Stimulated activated CD8-positive, alpha-beta memory T cell treated with anti-CD3 and anti-CD28 coated beads, Interleukin-15, amount 100 ng/mL, for 48 hours (primary cell): ENCODE data around the gene CA10.

Source experiments
- DNase-seq, 2 donors: peaks; one replicate each; pipeline ENCODE4 v3.0.0-alpha.2; 2020; ENCODE audit warnings: low read depth in 2 of 2

CA10 gene

DNA sequence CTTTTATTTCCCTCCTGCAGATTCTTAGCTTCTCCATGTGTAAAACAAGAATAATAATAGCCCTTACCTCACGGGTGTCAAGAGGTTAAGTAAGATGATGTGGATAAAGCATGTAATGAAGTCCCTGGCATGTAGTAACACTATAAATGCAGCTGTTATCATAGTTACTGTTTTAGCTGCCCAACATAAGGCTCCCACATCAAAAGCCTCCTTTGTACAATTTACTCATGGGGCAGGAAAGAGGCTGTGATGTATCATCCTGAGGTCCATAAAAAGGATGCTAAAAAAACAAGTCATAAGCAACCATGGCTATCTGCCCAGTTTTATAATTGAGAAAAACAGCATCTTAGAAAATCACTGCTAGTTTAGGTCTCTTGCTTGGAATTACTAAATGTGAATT is 339.7 kb downstream of the CA10 start:
- no peak for DNase-seq

DNA sequence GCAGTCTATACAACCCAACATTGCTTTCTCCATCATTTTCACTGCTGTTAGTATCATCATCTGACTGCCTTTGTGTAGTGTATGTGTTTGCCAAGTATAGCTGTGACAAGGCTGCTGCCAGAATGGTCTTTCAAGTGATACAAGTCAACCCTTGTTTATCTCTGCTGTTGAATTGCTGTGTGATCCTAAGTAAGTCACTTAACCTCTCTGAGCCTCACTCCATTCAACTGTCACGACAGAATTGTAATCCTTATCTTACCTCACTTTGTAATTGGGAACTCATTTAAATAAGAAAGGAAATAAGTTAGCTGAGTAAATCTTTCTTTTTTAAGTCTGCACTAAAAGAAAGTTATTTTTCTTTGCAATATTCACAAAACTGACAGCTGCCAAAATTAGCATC is 340.6 kb downstream of the CA10 start:
- DNase-seq, result no peak

DNA sequence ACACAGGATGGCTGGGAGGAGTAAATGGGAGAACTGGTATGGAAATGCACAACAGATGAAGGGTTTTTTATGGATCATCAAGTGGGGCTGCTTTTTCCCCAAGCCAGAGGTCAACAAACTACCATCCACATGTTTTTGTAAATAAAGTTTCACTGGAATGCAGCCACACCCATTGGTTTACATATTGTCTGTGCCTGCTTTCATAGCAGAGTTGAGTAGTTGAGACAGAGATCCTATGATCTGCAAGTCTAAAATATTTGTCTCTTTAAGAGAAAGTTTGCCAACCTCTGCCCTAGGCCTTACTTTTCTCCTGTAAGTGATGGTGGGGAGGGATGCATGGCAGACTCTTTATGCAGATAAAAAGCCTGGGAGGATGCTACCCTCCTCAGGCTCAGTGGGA is 341.4 kb downstream of the CA10 start:
- no peak for DNase-seq

DNA sequence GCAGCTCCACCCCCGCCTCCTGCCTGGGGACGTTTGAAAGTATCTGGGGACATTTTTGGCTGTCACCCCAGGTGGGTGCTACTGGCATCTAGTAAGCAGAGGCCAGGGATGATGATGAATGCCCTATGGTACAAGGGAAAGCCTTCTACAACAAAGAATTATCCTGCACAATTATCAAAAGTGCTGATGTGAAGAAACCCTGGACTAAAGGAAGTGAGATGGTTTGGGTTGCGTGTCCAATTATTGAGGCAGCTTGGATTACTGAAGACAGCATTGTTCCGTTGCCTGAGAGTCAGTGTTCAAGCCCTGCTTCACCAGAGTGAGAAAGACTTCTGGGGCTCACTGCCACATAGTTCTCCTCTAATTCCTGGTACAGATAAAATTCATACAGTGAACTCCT is 343.4 kb downstream of the CA10 start:
- no peak for DNase-seq

DNA sequence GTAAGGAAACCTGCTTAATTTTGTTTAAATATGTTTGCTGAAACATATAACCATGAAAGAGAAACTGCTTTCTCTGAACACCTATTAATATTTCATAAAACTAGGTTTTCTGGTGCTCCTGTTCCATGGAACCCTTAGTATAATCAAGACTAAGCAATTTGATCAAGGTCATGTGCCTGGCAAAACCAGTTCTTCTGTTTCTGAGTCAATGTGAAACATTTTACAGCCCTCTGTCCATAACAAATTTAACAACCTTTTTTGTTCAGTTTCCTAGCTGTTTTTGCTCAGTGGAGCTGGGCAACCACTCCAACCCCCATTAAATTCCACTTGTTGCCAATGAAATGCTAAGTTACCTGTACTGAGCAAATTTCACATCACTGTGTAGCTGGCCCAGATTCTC is 344.0 kb downstream of the CA10 start:
- DNase-seq, result no peak

DNA sequence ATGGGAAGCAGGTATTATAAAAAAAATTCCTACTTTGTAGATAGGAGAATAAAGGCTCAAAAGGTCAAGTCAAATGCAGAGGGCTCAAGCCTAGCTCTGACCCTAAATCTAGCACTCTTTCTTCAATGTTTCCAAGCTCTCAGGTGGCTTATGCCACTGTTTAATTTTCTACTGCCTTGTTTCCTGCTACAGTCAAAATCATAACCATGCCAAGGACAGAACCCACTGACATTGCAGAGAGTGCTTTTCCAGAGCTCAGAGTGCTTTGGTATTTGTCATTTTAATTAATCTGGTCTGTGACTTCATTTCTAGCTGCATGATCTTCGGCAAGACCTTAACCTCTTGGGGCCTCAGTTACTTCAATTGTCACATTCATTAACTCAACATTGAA is 344.7 kb downstream of the CA10 start:
- no peak for DNase-seq

DNA sequence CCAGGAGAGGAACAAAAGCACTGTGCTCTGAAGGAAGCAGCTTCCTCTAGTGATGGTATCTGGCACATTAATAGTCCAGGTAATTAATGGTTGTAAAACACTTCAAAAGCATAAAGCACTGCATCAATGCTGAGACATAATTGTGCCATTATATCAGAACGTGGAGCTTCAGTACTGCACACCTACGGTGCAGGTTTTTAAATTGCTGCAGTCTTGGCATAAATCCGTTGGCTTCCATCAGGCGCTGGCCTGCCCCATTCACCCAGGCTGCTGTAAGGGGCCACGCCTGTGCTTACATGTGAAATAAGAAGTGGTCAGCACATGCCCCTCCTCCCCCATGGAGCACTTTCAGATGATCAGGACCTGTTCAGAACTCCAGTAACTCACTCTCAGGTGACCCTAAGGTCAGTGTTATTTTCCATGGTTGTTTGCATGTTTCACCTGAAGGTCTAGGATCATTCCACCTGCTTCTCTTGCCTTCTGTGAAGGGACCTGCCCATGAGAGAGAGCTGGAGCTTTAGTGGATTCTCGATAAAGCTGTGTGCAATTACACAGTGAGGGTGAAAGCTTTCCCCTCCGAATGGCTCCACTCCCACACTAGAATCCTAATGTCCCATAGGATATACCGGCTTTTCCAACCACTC is 345.3 kb downstream of the CA10 start:
- no peak for DNase-seq

DNA sequence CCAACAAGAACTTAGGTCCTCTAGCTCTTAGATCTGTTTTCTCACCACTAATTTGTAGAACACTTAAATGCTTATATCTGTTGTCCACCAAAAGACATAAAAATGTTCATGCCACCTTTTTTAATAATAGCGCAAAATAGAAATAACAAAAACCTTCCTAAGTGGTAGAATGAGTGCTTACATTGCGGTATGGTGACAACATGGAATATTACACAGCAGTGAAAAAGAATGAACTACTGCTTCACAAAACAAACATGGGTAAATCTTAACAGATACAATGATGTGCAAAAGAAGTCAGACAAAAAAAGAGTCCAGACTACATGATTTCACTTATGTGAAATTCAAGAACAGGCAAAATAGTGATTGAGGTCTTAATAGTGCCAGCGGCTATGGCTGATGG is 351.1 kb downstream of the CA10 start:
- no peak for DNase-seq

DNA sequence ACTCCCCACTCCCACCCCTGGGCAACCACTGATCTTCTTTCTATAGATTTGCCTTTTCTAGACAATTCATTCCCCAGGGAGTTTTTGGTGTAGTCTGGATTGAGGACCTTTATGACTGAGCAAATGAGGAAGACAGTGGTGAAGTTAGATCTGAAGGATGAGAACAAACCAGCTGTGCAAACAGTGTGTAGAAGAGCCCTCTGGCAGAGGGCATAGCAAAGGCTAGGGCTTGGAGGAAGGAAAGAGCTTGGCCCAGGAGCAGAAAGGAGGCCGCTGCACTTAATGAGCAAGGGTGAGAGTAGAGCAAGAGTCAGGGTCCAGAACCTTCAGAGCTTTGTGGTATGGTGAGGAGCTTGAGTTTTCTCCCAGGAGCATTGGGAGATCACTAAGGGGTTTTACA is 352.7 kb downstream of the CA10 start:
- DNase-seq, result no peak

DNA sequence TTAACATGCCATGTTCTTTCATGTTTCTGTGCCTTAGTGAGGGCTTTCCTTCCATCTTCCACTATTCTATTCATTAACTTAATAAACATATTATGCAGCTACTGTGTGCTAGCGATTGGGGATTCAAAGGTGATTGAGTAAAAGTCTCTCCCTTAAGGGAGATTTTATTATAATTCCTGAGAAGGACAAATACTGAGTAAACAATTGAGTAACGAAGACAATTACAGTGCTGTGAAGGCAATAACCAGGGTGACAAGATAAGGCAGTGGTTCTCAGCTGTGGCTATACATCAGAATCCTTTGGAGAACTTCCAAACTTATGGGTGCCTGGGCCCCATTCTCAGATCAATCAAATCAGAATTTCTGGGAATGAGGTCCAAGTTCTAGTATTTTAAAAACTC is 353.3 kb downstream of the CA10 start:
- no peak for DNase-seq

DNA sequence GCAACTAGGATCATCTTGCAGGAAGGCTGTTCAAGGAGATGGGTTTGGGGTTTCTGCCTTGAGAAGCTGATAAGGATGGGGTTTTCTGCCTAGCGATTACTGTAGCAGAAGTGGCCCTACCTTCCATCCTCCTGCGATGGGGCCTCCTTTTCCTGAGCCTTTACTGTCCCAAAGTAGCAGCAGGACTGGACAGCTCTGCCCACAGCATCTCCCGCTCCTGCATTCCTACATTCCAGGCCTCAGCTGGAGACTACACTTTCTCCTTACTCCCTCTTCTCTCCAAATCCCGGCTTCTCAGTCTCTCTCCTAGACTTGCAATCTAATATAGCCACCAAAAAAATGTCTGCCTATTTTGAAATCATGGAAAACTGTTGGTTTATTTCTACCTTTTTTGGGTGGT is 355.4 kb downstream of the CA10 start:
- DNase-seq, result no peak

DNA sequence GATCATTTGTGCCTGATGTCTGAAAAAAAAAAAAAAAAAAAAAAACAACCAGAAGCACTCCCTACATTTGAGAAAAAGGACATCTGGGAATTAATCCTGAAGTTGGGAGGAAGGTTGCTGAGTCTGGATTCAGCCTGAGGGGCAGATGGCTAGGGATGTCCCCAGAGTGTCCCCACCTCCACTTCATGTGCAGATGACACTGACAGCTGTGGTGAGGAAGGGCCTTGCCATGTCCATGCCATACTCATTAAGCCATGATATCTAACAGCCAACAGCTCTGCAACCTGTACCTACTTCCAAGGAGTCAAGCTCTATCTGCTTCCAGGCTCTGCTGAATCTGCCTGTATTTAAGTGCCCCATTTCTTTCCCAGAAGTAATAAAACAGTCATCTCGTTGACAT is 356.0 kb downstream of the CA10 start:
- DNase-seq, result no peak

DNA sequence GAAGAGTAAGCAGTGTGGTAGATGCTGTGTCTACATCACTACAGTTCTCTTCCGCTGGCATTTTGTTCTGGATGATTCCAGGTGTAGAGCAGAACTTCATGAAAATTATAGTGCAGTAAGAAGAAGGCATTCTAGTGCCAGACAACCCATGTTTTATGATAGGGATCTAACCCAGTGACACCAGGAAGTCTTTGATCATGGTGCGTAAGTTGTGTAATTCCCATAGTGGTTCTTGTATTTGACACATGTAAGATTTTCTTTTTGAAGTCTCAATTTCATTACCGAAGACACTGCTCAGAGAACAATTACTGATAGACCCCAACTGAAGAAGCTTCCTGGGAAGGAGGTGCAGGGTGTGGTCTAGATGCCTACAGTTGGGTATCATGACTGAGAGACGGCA is 356.9 kb downstream of the CA10 start:
- DNase-seq, result no peak

DNA sequence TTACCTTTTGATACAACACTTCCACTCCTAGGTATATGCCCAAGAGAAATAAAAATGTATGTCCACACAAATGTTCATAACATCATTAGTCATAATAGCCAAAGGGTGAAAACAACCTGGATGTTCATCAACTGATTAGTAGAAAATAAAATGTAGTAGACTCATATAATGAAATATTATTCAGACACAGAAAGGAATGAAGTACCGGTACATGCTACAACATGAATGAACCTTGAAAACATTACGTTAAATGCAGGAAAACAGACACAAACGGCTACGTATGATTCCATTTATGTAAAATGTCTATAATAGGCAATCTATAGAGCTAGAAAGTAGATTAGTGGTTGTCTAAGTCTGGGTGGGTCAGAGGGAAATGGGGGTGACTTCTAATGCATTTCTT is 358.5 kb downstream of the CA10 start:
- no peak for DNase-seq

DNA sequence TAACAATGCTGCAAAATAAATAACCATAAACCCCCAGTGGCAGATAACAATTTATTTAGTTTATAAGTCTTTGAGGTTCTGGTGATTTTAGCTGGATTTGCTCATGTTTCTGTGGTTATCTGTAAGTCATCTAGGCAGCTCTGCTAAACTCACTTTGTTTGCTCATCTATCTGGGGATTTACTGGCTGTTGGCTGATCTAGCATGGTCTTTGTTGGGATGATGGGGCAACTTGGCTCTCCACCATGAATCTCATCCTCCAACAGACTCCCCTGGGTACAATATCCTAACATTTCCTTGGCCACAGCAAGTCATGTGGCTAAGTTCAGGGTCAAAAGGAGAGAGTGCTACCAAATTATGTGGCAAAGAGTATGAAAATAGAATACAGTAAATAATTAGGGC is 359.3 kb downstream of the CA10 start:
- DNase-seq, result no peak

DNA sequence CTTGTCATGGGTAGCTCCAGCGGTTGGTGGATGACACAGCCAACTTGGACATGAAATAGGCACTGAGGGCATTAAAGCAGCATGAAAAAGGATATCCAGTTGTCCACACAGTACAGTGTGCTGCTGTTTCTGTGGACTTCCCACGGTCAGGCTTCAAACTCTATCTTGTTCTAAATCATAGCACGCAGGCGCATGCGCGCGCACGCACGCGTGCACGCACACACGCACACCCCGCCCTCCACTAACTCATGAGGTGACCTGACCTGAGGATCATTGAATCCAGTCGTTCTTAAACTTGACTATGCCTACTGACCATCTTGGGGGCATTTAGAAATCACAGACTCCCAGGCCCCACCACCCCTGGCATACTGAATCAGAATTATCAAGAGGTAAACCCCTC is 361.4 kb downstream of the CA10 start:
- DNase-seq, result no peak

DNA sequence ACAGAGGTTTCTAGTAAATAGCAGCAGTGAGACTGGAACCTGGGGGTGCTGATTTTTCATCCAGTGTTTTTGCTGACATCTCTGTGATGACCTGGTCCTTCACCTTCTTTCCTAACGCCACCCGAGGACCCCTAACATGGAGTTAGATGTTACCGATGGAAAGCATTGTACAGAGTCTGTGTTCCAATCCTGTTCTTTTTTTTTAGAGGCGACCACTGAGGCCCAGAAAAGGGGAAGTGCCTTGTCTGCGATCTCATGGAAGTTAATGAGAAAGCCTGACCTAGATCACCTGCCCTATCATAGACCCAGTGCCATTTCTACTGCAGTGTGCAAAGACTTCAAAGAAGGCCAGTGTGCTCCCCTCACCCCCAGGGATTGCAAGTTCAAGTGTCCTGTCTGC is 362.5 kb downstream of the CA10 start:
- no peak for DNase-seq

DNA sequence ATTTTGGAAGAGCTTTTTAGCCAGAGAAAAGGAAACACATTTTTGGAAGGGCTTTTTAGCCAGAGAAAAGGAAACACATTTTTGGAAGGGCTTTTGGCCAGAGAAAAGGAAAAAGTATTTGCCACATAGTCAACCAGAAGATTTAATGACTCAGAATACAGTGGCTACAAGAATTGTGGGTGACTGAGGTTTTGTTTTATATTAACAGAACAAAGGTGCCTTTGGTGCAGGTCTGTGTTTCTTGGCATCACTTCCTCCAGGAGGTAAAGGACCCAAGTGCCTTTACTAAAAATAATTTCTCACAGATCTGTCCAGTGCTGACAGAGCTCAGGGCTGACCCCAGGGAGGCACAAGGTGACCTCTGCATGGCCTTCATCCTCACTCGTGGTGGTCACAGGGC is 363.1 kb downstream of the CA10 start:
- no peak for DNase-seq

DNA sequence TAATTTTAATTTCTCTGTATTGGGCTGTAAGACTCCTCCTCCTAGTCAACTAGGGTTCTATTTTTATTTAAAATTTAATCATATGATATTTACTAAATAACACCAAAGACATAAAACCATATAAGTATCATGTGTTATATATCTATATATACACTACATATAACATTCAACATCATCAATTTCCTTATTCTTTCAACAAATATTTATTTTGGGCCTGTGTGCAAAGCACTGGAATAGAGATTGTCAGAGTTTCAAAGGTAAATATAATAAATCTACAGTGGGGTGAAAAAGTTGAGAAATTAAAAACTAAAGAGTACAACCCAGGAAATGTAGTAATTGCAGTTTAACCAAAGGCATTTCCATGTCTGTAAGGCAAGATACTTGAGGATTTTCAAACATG is 364.0 kb downstream of the CA10 start:
- DNase-seq, result no peak

DNA sequence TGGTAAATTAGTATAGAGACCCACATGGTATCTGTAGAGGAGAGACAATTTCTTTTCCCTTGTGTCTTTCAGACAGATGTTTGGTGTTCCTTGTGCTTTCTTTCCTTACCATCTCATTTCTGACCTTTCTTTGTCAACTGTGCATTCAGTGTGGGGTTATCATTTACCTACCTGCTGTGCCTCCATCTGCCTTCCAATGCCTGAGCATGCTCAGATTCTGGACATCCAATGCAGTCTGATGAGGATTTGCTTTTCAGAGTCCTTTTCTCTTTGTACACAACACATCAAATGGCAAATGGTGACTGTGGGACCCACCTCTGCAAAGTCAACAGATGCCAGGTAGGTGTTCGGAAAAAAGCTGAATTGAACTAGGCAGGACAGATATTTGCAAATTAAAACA is 364.8 kb downstream of the CA10 start:
- no peak for DNase-seq

DNA sequence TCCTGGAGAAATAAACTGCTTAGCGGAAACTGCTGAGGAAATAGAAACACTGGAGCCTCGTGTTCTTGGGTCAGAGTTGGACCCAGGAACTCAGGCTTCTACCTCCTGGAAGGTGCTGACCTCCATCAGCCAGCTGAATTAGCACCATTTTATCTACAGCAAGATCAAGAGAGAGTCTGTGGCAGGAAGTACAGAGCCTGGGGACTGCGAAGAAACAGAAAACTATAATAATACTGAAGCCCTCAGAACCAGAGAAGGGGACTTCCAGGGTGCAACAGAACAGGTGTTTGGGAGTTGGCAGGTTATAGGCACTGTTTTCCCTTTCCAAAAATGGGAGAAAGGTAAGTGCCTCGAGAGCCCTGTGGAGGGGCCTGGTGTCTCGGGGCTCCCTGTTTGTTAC is 379.7 kb downstream of the CA10 start:
- no peak for DNase-seq

DNA sequence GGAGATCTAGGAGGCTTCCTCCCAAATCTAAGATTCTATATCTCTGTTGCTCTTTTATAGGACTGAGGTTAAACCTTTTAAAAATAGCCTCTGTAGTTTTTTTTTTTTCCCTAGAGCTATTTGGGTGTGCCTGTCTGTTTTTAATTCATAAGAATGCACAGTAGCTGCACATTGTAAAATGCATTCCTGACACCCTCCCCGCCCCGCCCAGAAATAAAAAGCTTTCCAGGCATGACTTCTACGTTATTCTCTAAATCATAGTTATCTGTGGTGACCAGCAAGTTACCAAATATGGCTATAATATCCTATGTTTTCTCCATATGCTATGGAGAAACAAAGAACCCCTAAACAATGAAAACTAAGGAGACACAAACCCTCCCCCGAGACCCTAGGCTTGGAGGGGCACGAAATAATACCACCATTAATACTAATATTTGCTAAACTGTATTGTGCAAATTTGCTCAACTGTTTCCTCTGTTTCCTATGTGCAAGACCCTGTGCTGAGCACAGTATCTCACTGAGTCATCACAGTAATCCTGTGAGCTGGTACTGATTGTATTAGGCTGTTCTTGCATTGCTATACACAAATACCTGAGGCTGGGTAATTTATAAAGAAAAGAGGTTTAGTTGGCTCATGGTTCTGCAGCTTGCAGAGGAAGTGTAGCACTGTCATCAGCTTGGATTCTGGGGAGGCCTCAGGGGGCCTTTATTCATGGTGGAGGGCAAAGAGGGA is 388.3 kb downstream of the CA10 start:
- DNase-seq, result no peak

DNA sequence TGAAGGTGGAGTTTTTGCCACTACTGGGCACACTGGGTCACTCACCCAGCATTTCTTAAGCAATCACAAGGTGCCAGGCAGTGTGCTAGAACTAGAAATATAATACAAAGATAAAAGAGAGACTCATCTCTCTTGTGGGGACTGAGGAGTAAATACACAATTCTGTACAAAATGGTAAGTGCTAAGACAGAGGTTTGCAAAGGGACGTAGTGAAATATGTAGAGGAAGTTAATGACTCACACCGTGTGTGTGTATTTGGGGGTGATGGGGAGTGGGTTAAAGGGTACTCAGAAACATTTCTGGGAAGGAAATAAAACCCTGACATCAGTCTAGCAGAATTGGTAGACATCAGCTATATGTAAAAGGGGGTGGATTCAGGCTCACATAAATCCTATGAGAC is 389.3 kb downstream of the CA10 start:
- DNase-seq, result no peak

DNA sequence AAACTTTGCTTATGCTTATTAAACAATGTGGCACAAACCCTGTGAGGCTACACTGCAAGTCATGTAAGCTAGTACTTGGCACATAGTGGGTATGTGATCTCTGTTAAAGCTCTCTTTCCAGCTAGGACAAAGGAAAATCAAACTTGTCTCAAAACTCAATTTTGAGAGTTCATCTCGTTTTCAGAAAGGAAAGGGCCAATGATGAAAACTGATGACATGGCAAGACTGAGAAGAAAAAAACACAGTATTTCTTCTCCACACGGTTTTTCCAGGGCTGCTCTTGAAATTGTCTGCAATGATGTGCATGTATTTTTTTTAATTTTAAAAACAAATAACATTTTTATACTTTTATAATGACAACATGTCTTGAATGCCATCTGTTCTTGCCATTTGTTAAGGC is 389.8 kb downstream of the CA10 start:
- DNase-seq, result no peak
